K562 (cell line): ENCODE data around the gene ERBB4.

Source experiments
- ATF6 ChIP-seq: sonication (generic); formaldehyde crosslinking; IDR thresholded peaks from 2 replicates; pipeline ENCODE4 v1.4.0; 2020; ENCODE audit warnings: mild to moderate bottlenecking, missing genetic modification reagents
- CTCF ChIP-seq, 3 experiments: IDR thresholded peaks in 2 of 3; conservative IDR thresholded peaks in 1 of 3; 2 replicates each; pipeline ENCODE4 v1.5.1; 2011 to 2012; ENCODE audit warnings: low read length in 3 of 3, mild to moderate bottlenecking in 3 of 3, control low read depth in 2 of 3, improper control_type of control experiment in 1 of 3, inconsistent platforms in 1 of 3, low read depth in 1 of 3, mixed read lengths in 1 of 3, moderate library complexity in 1 of 3; ENCODE audit not compliant: insufficient read depth in 2 of 3
- FIP1L1 ChIP-seq: fragments of 200-400 bp; formaldehyde crosslinking; IDR thresholded peaks from 2 replicates; pipeline ENCODE4 v1.6.1; 2018; ENCODE audit warnings: mild to moderate bottlenecking, low read depth, low read length; ENCODE audit not compliant: poor library complexity, severe bottlenecking
- FOXM1 ChIP-seq, 2 experiments: fragments of 450-650 bp in 1 of 2; sonication (generic) in 1 of 2; formaldehyde crosslinking in 1 of 2; IDR thresholded peaks; 2 replicates each; pipeline versions ENCODE4 v1.6.1 to v1.9.0; 2017 to 2022; ENCODE audit warnings: low read depth in 2 of 2, mild to moderate bottlenecking in 2 of 2, missing genetic modification reagents in 1 of 2, moderate library complexity in 1 of 2
- JUND ChIP-seq, 2 experiments: IDR thresholded peaks; 2 replicates in 1 of 2; 3 replicates in 1 of 2; pipeline ENCODE4 v1.6.1; 2011; ENCODE audit warnings: borderline replicate concordance in 2 of 2, low read depth in 2 of 2, low read length in 2 of 2, improper control_type of control experiment in 1 of 2, missing biosample characterization in 1 of 2, missing genetic modification characterization in 1 of 2, missing genetic modification reagents in 1 of 2
- SMARCA5 ChIP-seq: fragments of 450-650 bp; IDR thresholded peaks from 2 replicates; pipeline ENCODE4 v1.6.1; 2016
- SNAPC5 ChIP-seq: fragments of 250-450 bp; sonication (Bioruptor Pico); IDR thresholded peaks from 2 replicates; pipeline ENCODE4 v1.8.0; 2021; ENCODE audit warnings: moderate library complexity, mild to moderate bottlenecking, inconsistent platforms
- TAF15 ChIP-seq: fragments of 200-400 bp; formaldehyde crosslinking; IDR thresholded peaks from 2 replicates; pipeline ENCODE4 v1.6.1; 2017; ENCODE audit warnings: mild to moderate bottlenecking, low read depth, low read length, moderate library complexity
- ZFP91 ChIP-seq: sonication (generic); formaldehyde crosslinking; IDR thresholded peaks from 2 replicates; pipeline ENCODE4 v1.8.0; 2022; ENCODE audit warnings: mild to moderate bottlenecking, missing genetic modification reagents
- ZZZ3 ChIP-seq: fragments of 450-650 bp; IDR thresholded peaks from 2 replicates; pipeline ENCODE4 v1.6.1; 2016; ENCODE audit warnings: antibody characterized with exemption, mild to moderate bottlenecking, moderate library complexity
- TF ChIP-seq, protein P1 (sequence below): fragments of 450-650 bp; IDR thresholded peaks from 2 replicates; pipeline ENCODE4 v1.6.1; 2017; ENCODE audit warnings: antibody characterized with exemption, mild to moderate bottlenecking

DNA sequence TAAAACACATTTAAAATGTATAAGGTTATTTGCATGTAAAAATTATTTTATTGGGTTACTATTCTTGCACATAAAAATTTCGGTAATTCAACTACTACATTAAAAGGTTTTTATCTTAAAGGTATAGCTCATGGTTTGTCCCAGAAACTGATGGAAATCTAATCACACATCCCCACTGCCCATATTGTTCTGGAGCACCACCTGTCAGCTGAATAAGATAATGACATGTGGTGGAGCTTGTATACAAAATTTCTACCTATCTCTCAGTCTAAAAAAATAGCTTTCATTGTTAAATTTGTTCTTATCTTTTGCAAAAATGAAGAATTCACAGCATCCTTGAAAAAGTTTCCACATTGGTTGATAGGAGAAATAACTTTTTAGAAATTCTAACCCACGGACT, 18.3 kb downstream of the ERBB4 start:
- TF ChIP-seq FIP1L1: no peak
- TF ChIP-seq, protein P1, sequence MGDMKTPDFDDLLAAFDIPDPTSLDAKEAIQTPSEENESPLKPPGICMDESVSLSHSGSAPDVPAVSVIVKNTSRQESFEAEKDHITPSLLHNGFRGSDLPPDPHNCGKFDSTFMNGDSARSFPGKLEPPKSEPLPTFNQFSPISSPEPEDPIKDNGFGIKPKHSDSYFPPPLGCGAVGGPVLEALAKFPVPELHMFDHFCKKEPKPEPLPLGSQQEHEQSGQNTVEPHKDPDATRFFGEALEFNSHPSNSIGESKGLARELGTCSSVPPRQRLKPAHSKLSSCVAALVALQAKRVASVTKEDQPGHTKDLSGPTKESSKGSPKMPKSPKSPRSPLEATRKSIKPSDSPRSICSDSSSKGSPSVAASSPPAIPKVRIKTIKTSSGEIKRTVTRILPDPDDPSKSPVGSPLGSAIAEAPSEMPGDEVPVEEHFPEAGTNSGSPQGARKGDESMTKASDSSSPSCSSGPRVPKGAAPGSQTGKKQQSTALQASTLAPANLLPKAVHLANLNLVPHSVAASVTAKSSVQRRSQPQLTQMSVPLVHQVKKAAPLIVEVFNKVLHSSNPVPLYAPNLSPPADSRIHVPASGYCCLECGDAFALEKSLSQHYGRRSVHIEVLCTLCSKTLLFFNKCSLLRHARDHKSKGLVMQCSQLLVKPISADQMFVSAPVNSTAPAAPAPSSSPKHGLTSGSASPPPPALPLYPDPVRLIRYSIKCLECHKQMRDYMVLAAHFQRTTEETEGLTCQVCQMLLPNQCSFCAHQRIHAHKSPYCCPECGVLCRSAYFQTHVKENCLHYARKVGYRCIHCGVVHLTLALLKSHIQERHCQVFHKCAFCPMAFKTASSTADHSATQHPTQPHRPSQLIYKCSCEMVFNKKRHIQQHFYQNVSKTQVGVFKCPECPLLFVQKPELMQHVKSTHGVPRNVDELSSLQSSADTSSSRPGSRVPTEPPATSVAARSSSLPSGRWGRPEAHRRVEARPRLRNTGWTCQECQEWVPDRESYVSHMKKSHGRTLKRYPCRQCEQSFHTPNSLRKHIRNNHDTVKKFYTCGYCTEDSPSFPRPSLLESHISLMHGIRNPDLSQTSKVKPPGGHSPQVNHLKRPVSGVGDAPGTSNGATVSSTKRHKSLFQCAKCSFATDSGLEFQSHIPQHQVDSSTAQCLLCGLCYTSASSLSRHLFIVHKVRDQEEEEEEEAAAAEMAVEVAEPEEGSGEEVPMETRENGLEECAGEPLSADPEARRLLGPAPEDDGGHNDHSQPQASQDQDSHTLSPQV: no peak
- TF ChIP-seq ZFP91 (CRISPR knock-in tag): no peak
- no peak for TF ChIP-seq JUND (IDR thresholded peaks at IDR 0.05; ENCODE audit: borderline replicate concordance, low read depth, low read length)
- no peak for TF ChIP-seq JUND (tag; IDR thresholded peaks at IDR 0.05; ENCODE audit: borderline replicate concordance, low read depth, low read length)
- TF ChIP-seq CTCF (IDR thresholded peaks at IDR 0.05 in 2 of 3, conservative IDR thresholded peaks at IDR 0.05 in 1 of 3; ENCODE audit: insufficient read depth in 2 of 3, low read depth in 1 of 3, low read length in 3 of 3): no peak
- no peak for TF ChIP-seq SMARCA5
- no peak for TF ChIP-seq TAF15
- TF ChIP-seq ZZZ3: no peak
- TF ChIP-seq SNAPC5: no peak
- no peak for TF ChIP-seq ATF6 (CRISPR knock-in tag)
- no peak for TF ChIP-seq FOXM1 (IDR thresholded peaks at IDR 0.05; ENCODE audit: low read depth)
- TF ChIP-seq FOXM1 (CRISPR knock-in tag; IDR thresholded peaks at IDR 0.05; ENCODE audit: low read depth): no peak
